Transverse colon (tissue), 4 donors: ENCODE results near the gene TSHZ3. TPM values are rescaled to one million over a fixed set of nuclear protein-coding genes. Genes with fewer than 3 reads are reported as not detected.

Experiments
- DNase-seq: peaks from one replicate; pipeline ENCODE4 v3.0.0-alpha.2; 2019
- H3K27ac ChIP-seq, 4 donors: fragments of 200-600 bp; sonication (generic); 2 replicates each; pipeline ENCODE4 v1.5.1; 2016 to 2018; ENCODE audit warnings: inconsistent platforms in 4 of 4
- H3K27me3 ChIP-seq: fragments of 200-600 bp; sonication (generic); 2 replicates; pipeline ENCODE4 v1.5.1; 2017; ENCODE audit warnings: inconsistent platforms
- H3K36me3 ChIP-seq, 4 donors: fragments of 200-600 bp; sonication (generic); 2 replicates each; pipeline ENCODE4 v1.5.1; 2017 to 2019; ENCODE audit warnings: inconsistent platforms in 4 of 4
- H3K4me1 ChIP-seq, 4 donors: fragments of 200-600 bp; sonication (generic); 2 replicates each; pipeline ENCODE4 v1.5.1; 2017 to 2020; ENCODE audit warnings: inconsistent platforms in 4 of 4
- H3K4me3 ChIP-seq, 4 donors: fragments of 200-600 bp; sonication (generic); 1 replicate in 1 of 4; 2 replicates in 3 of 4; pipeline versions ENCODE4 v1.5.1 to v1.6.1; 2017 to 2019; ENCODE audit warnings: inconsistent platforms in 4 of 4
- H3K9me3 ChIP-seq, 2 donors: fragments of 200-600 bp; sonication (generic); 2 replicates each; pipeline ENCODE4 v1.5.1; 2017 to 2019; ENCODE audit warnings: inconsistent platforms in 2 of 2
- CTCF ChIP-seq, 5 experiments: fragments of 200-600 bp in 3 of 5; fragments of 450-650 bp in 2 of 5; sonication (generic) in 3 of 5; IDR thresholded peaks; 1 replicate in 2 of 5; 2 replicates in 3 of 5; pipeline ENCODE4 v1.5.1; 2016 to 2017; ENCODE audit warnings: antibody characterized with exemption in 5 of 5, inconsistent platforms in 3 of 5, mild to moderate bottlenecking in 2 of 5, moderate library complexity in 1 of 5
- EP300 ChIP-seq: sonication (generic); formaldehyde crosslinking; IDR thresholded peaks from one replicate; pipeline ENCODE4 v1.6.1; 2017; ENCODE audit warnings: antibody characterized with exemption, low read depth
- POLR2A ChIP-seq: fragments of 450-650 bp; IDR thresholded peaks from one replicate; pipeline ENCODE4 v1.6.1; 2016; ENCODE audit warnings: antibody characterized with exemption, mild to moderate bottlenecking, moderate library complexity
- POLR2AphosphoS5 ChIP-seq, 3 donors: sonication (generic); formaldehyde crosslinking; IDR thresholded peaks; one replicate each; pipeline ENCODE4 v1.6.1; 2016; ENCODE audit warnings: antibody characterized with exemption in 3 of 3
- WGBS, 2 donors: methylation state at CpG; one replicate each; pipeline ENCODE4 v1.1.5; 2018; ENCODE audit warnings: low coverage in 1 of 2; 5-methylcytosine and 5-hydroxymethylcytosine counted together
- in situ Hi-C, 4 donors: fragments of 200-750 bp; cut with MboI; loops; one replicate each; pipeline versions ENCODE4 v1.15.0 to v1.15.1; 2017; ENCODE audit warnings: low sequenced_read_pairs in 3 of 4, low pct_ligation_motif_present in 1 of 4, low pct_unique_long_range_greater_than_20kb in 1 of 4
- intact Hi-C: fragments of 100-400 bp; cut with DNase I; formaldehyde crosslinking; loops from one replicate; pipeline ENCODE4 v1.15.1; 2023; ENCODE audit warnings: low total_unique reads
- total RNA-seq, 4 donors: library from RNA; depleted of rRNA; stranded (reverse); fragments of >200 nt; gene quantifications; one replicate each; pipeline ENCODE4 v1.1.0, GENCODE V29; 2016

TSHZ3 gene
- total RNA-seq, 4 donors from 2014 or later, result 3.0 to 6.4 (median 4.6) TPM

DNA sequence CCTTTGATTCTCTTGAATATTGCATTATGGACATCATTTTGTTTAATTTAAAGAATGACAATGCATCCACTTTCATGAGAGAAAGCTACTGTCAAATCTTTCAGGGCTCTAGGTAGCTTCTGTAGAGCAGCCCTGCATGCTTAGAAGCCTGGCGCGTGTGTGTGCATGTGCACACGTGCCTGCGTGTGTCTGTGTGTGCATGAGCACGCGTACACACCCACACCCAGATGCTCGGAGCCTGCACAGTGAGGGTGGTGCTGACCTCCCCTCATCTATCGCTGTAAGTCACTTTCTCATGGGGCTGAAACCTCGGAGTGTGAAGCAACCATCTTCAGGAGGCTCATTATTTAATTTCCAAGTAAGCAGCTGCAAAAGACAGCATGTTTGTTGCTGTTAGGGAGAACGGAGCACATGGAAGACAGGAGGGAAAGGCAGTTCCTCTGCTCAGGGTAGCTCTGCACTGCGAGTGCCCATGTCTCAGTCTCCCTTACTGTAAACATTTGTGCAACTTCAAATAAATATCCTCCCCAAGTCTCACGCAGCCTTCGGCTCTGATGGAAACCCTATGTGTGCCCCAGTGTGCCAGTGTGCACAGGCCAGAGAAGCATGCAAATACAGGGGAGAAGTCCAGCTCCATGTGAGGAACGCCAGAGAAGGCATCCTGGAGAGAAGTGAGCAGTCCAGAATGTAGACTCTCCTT is 22.8 kb downstream of the TSHZ3 start:
- Histone ChIP-seq H3K27me3 (no peaks in the 10 kb centered on the region), H3K9me3 (no peaks in the 10 kb centered on the region), H3K4me1 (peaks cover 0 to 30% (median 6%) of the 10 kb centered on the region in 4 donors), H3K4me3 (no peak overlapping the region), H3K36me3 (no peaks in the 10 kb centered on the region), H3K27ac (peak overlapping the region in 1 of 4 donors; percentile 0)
- WGBS, 2 donors, result 59 to 92% methylated on average over 2 to 14 of the region's 14 CpGs
- in situ Hi-C loops, result no loop called here
- intact Hi-C loops, result no loop called here
- no peak for DNase-seq
- TF ChIP-seq CTCF (IDR thresholded peaks at IDR 0.05) (no peak), EP300 (no peak), POLR2A (no peak), POLR2AphosphoS5 (IDR thresholded peaks at IDR 0.05) (no peak)

DNA sequence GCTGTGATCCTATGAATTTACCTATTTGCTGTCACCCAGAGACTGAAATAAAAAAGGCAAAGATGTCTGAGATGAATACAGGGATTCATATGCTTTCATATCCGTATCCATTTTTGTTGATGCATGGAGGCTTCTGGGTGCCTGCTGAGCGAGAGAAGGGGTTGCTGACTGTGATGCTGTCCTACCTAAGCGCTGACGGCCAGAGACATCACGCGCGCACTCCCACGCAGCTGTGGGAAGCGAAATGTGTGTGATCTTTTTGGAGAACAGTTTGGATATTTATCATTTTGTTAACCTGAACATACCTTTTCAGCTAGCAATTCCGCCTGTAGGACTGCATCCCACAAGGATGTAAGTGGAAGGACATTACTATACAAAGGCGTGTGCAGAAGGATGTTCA is 23.9 kb downstream of the TSHZ3 start:
- no peaks in the 10 kb centered on the region for H3K27me3 ChIP-seq
- in situ Hi-C loops (no loop called here), intact Hi-C loops (no loop called here)
- H3K27ac ChIP-seq, result no peak overlapping the region
- H3K9me3 ChIP-seq, result no peaks in the 10 kb centered on the region
- 89 to 93% methylated on average over 6 to 11 of the region's 11 CpGs for WGBS, 2 donors
- peaks cover 0 to 19% (median 4%) of the 10 kb centered on the region in 4 donors for H3K4me1 ChIP-seq
- H3K36me3 ChIP-seq, result no peaks in the 10 kb centered on the region
- TF ChIP-seq EP300 (no peak), POLR2A (no peak), POLR2AphosphoS5 (IDR thresholded peaks at IDR 0.05) (no peak), CTCF (IDR thresholded peaks at IDR 0.05) (no peak)
- DNase-seq, result no peak
- H3K4me3 ChIP-seq, result no peak overlapping the region

- H3K9me3 ChIP-seq, result no peaks in the 10 kb centered on the region
- intact Hi-C loops, result no loop called here
- 57 to 72% methylated on average over 2 to 3 of the region's 3 CpGs for WGBS, 2 donors
Measured at GRCh38 chr19:31319465-31319864, 29.8 kb downstream of the TSHZ3 start.

More at GRCh38 chr19:31319465-31319864, 29.8 kb downstream of the TSHZ3 start:
- H3K27ac ChIP-seq, result no peak overlapping the region
- no peaks in the 10 kb centered on the region for H3K27me3 ChIP-seq
- H3K4me3 ChIP-seq, result no peak overlapping the region
- no peaks in the 10 kb centered on the region for H3K36me3 ChIP-seq
- in situ Hi-C loops, result no loop called here
- peaks cover 5 to 25% (median 12%) of the 10 kb centered on the region in 4 donors for H3K4me1 ChIP-seq
- TF ChIP-seq EP300 (no peak), CTCF (IDR thresholded peaks at IDR 0.05) (no peak), POLR2A (no peak), POLR2AphosphoS5 (IDR thresholded peaks at IDR 0.05) (no peak)
- no peak for DNase-seq
